IMR-90 (cell line): Measurements from ENCODE around the gene ZNF157. TPM values are rescaled to one million over a fixed set of nuclear protein-coding genes. Genes with fewer than 3 reads are reported as not detected.

Source experiments
- ATAC-seq: fragments of 200-7000 bp; cut with Tn5 transposase; 2 replicates; pipeline ENCODE4 v1.9.1; 2020; ENCODE audit warnings: low read depth, mild to moderate bottlenecking, moderate library complexity
- BruUV-seq: library from RNA; stranded (reverse); fragments of 400-500 nt; replicated peaks from 2 replicates; lab custom pipeline; 2021; lab: Mats Ljungman, UMichigan
- CTCF ChIA-PET: fragments of 300-600 bp; formaldehyde crosslinking; extraction: SDS; loops from one replicate; lab custom pipeline; 2021; ENCODE audit warnings: antibody characterized with exemption; lab: Yijun Ruan, JAX
- POLR2A ChIA-PET: fragments of 300-600 bp; sonication (Branson Sonifier 250); formaldehyde crosslinking; loops from one replicate; lab custom pipeline; 2022; ENCODE audit warnings: antibody characterized with exemption; ENCODE audit not compliant: unreplicated experiment; lab: Charles Lee
- DNase-seq: peaks from one replicate; pipeline ENCODE4 v3.0.0; 2013
- H2AFZ ChIP-seq: replicated peaks from 2 replicates; pipeline ENCODE3; 2013; ENCODE audit warnings: low read length, mild to moderate bottlenecking; ENCODE audit not compliant: poor library complexity
- H2AK5ac ChIP-seq: 2 replicates; pipeline ENCODE4 v1.6.1; 2013; ENCODE audit warnings: low read depth, low read length, inconsistent platforms
- H2AK9ac ChIP-seq: replicated peaks from 2 replicates; pipeline ENCODE3; 2013; ENCODE audit warnings: mild to moderate bottlenecking, low read depth, low read length, moderate library complexity; ENCODE audit not compliant: poor library complexity
- H2BK120ac ChIP-seq: 2 replicates; pipeline ENCODE4 v1.6.1; 2013; ENCODE audit warnings: low read depth, low read length, inconsistent platforms
- H2BK15ac ChIP-seq: 3 replicates; pipeline ENCODE4 v1.6.1; 2013; ENCODE audit warnings: low read depth, low read length, inconsistent platforms
- H2BK20ac ChIP-seq: 2 replicates; pipeline ENCODE4 v1.6.1; 2013; ENCODE audit warnings: low read depth, mild to moderate bottlenecking, inconsistent platforms, low read length, moderate library complexity
- H2BK5ac ChIP-seq: 2 replicates; pipeline ENCODE4 v1.6.1; 2013; ENCODE audit warnings: mild to moderate bottlenecking, low read depth, low read length, inconsistent platforms; ENCODE audit not compliant: poor library complexity, severe bottlenecking
- H3K14ac ChIP-seq: replicated peaks from 2 replicates; pipeline ENCODE4 v1.6.1; 2013; ENCODE audit warnings: low read depth, low read length, inconsistent platforms
- H3K18ac ChIP-seq: 2 replicates; pipeline ENCODE4 v1.6.1; 2013; ENCODE audit warnings: low read depth, low read length, control low read depth
- H3K23ac ChIP-seq: 2 replicates; pipeline ENCODE4 v1.6.1; 2013; ENCODE audit warnings: low read depth, low read length, inconsistent platforms
- H3K27ac ChIP-seq: 2 replicates; pipeline ENCODE4 v1.5.1; 2013; ENCODE audit warnings: mild to moderate bottlenecking, control low read depth, low read length; ENCODE audit not compliant: insufficient read depth
- H3K27me3 ChIP-seq: 2 replicates; pipeline ENCODE4 v1.6.1; 2013; ENCODE audit warnings: low read length; ENCODE audit not compliant: control insufficient read depth, insufficient read depth
- H3K36me3 ChIP-seq: 2 replicates; pipeline ENCODE4 v1.6.1; 2013; ENCODE audit warnings: low read length, mixed read lengths; ENCODE audit not compliant: control insufficient read depth, insufficient read depth
- H3K4ac ChIP-seq: 2 replicates; pipeline ENCODE4 v1.6.1; 2013; ENCODE audit warnings: low read depth, low read length, inconsistent platforms
- H3K4me1 ChIP-seq: 2 replicates; pipeline ENCODE4 v1.6.1; 2013; ENCODE audit warnings: low read length, mixed read lengths; ENCODE audit not compliant: control insufficient read depth, insufficient read depth
- H3K4me2 ChIP-seq: 2 replicates; pipeline ENCODE4 v1.6.1; 2013; ENCODE audit warnings: low read depth, mild to moderate bottlenecking, control low read depth, low read length, moderate library complexity
- H3K4me3 ChIP-seq: 2 replicates; pipeline ENCODE4 v1.5.1; 2013; ENCODE audit warnings: low read depth, mild to moderate bottlenecking, control low read depth, low read length, moderate library complexity; ENCODE audit not compliant: insufficient read depth
- H3K56ac ChIP-seq: 2 replicates; pipeline ENCODE4 v1.6.1; 2013; ENCODE audit warnings: low read length, inconsistent platforms; ENCODE audit not compliant: insufficient read depth; ENCODE audit errors: extremely low read depth
- H3K79me1 ChIP-seq, 2 experiments: 2 replicates each; pipeline ENCODE4 v1.6.1; 2013; ENCODE audit warnings: low read length in 2 of 2, inconsistent platforms in 1 of 2, low read depth in 1 of 2
- H3K9ac ChIP-seq: 2 replicates; pipeline ENCODE4 v1.6.1; 2013; ENCODE audit warnings: low read depth, low read length, control low read depth
- H3K9me1 ChIP-seq: 2 replicates; pipeline ENCODE4 v1.6.1; 2013; ENCODE audit warnings: low read length, inconsistent platforms; ENCODE audit not compliant: insufficient read depth
- H3K9me3 ChIP-seq: 2 replicates; pipeline ENCODE4 v1.6.1; 2013; ENCODE audit warnings: low read length; ENCODE audit not compliant: control insufficient read depth, insufficient read depth
- H4K20me1 ChIP-seq: 2 replicates; pipeline ENCODE4 v1.6.1; 2013; ENCODE audit warnings: low read length, inconsistent platforms; ENCODE audit not compliant: insufficient read depth
- H4K5ac ChIP-seq: 2 replicates; pipeline ENCODE4 v1.6.1; 2013; ENCODE audit warnings: mild to moderate bottlenecking, low read depth, low read length, control low read depth
- H4K8ac ChIP-seq, 2 experiments: 2 replicates each; pipeline ENCODE4 v1.6.1; 2013; ENCODE audit warnings: low read depth in 2 of 2, low read length in 2 of 2, control low read depth in 1 of 2, inconsistent platforms in 1 of 2
- H4K91ac ChIP-seq: 2 replicates; pipeline ENCODE4 v1.6.1; 2013; ENCODE audit warnings: low read depth, low read length, inconsistent platforms; ENCODE audit not compliant: insufficient read depth
- CEBPB ChIP-seq: IDR thresholded peaks from 2 replicates; pipeline ENCODE4 v1.6.1; 2012; ENCODE audit warnings: low read depth, low read length, improper control_type of control experiment
- CHD1 ChIP-seq: IDR thresholded peaks from 2 replicates; pipeline ENCODE4 v1.6.1; 2012; ENCODE audit warnings: low read depth, low read length, improper control_type of control experiment
- MAFK ChIP-seq: IDR thresholded peaks from 2 replicates; pipeline ENCODE4 v1.6.1; 2012; ENCODE audit warnings: low read depth, low read length, improper control_type of control experiment
- MAZ ChIP-seq: IDR thresholded peaks from 2 replicates; pipeline ENCODE4 v1.6.1; 2012; ENCODE audit warnings: low read depth, mild to moderate bottlenecking, low read length, improper control_type of control experiment, moderate library complexity, borderline replicate concordance
- NFE2L2 ChIP-seq: fragments of 150-350 bp; IDR thresholded peaks from 2 replicates; pipeline ENCODE4 v1.6.1; 2016; ENCODE audit warnings: low read depth, mild to moderate bottlenecking, low read length
- POLR2A ChIP-seq: IDR thresholded peaks from 2 replicates; pipeline ENCODE4 v1.6.1; 2012; ENCODE audit warnings: mild to moderate bottlenecking, low read depth, low read length
- RAD21 ChIP-seq: IDR thresholded peaks from 2 replicates; pipeline ENCODE4 v1.6.1; 2012; ENCODE audit warnings: low read length, improper control_type of control experiment
- RCOR1 ChIP-seq: IDR thresholded peaks from 2 replicates; pipeline ENCODE4 v1.6.1; 2012; ENCODE audit warnings: mild to moderate bottlenecking, low read length, improper control_type of control experiment; ENCODE audit not compliant: insufficient replicate concordance
- WGBS, 2 experiments: methylation state at CpG; one replicate each; pipeline versions ENCODE4 v1.1.5 to v1.1.7; 2013; ENCODE audit warnings: missing lambda C conversion rate in 2 of 2; ENCODE audit not compliant: insufficient read length in 1 of 2; ENCODE audit errors: extremely low coverage in 2 of 2; 5-methylcytosine and 5-hydroxymethylcytosine counted together
- dilution Hi-C: fragments of 300-500 bp; cut with HindIII; formaldehyde crosslinking; loops from one replicate; pipeline ENCODE4 v1.14.3; 2018; ENCODE audit warnings: low sequenced_read_pairs; ENCODE audit not compliant: unreplicated experiment
- in situ Hi-C: fragments of 300-500 bp; cut with MboI; formaldehyde crosslinking; loops from 3 replicates; pipeline ENCODE4 v1.14.3; 2019; ENCODE audit warnings: low sequenced_read_pairs, inconsistent platforms, mixed read lengths
- intact Hi-C: fragments of 100-400 bp; cut with micrococcal nuclease; formaldehyde crosslinking; loops from 2 replicates; pipeline ENCODE4 v1.10.0; 2022
- polyA plus RNA-seq, 3 experiments: library from polyadenylated mRNA; depleted of rRNA; stranded (reverse); fragments of >200 nt; gene quantifications; 2 replicates each; pipeline ENCODE4 v1.2.3, GENCODE V29; 2012; ENCODE audit warnings: low replicate concordance in 1 of 3
- total RNA-seq: library from RNA; depleted of rRNA; stranded (reverse); fragments of >200 nt; gene quantifications from 2 replicates; pipeline ENCODE4 v1.2.3, GENCODE V29; 2012
- TF ChIP-seq, protein P1 (sequence below): fragments of 150-350 bp; IDR thresholded peaks from 2 replicates; pipeline ENCODE4 v1.6.1; 2017; ENCODE audit warnings: mild to moderate bottlenecking, antibody characterized with exemption, low read length, low read depth

ZNF157 gene
- total and polyA plus RNA-seq, 2 of the 4 experiments (the other 2 are of a cell fraction), result under 0.01 TPM; not detected in 1

DNA sequence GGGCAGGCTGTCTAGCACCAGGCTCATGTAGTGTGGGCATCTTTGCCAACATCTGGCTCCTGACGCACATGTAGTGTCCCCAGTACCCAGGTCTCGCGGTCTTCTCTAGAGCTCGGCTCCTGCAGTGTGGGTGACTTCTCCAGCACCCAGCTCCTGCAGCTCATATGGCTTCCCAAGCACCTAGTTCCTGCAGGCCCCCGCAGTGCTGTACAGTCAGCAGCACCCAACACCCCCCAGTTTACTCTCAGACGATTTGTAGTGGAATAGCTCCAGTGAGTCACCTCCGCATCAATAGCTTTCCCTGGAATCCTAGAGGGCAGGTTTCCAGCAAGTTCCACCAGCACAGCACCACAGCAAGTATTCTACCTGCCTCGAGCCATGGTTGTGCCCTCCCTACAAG is 81.7 kb downstream of the ZNF157 start:
- POLR2A ChIA-PET, result no interaction called here
- Histone ChIP-seq H2AK5ac (no peak overlapping the region), H4K20me1 (no peaks in the 10 kb centered on the region), H3K23ac (no peak overlapping the region), H4K91ac (no peak overlapping the region), H3K36me3 (peaks cover 18% of the 10 kb centered on the region), H3K14ac (no peak overlapping the region), H3K56ac (no peak overlapping the region), H2BK15ac (no peak overlapping the region), H3K4me1 (no peaks in the 10 kb centered on the region), H2BK120ac (no peak overlapping the region), H3K79me1 (no peaks in the 10 kb centered on the region; a peak in 1 of 4 replicates), H3K9me1 (no peaks in the 10 kb centered on the region), H2AK9ac (no peak overlapping the region), H3K4me3 (no peak overlapping the region), H2BK20ac (no peak overlapping the region), H2AFZ (no peak overlapping the region), H4K5ac (no peak overlapping the region), H3K4me2 (no peak overlapping the region), H3K27me3 (no peaks in the 10 kb centered on the region), H3K18ac (no peak overlapping the region), H3K9ac (no peak overlapping the region), H3K4ac (no peak overlapping the region), H2BK5ac (no peak overlapping the region), H3K9me3 (peaks cover 38% of the 10 kb centered on the region), H4K8ac (no peak overlapping the region), H3K27ac (no peak overlapping the region)
- intact Hi-C loops, result no loop called here
- 71% methylated on average over 1 of the region's 8 CpGs; no CpG with 5 or more reads in 1 of the 2 experiments for WGBS, 2 experiments
- dilution Hi-C loops, result no loop called here
- DNase-seq (no peak), ATAC-seq (no peak)
- in situ Hi-C loops, result no loop called here
- TF ChIP-seq MAFK (no peak), RAD21 (no peak), NFE2L2 (no peak), CHD1 (no peak), MAZ (no peak), POLR2A (no peak), RCOR1 (no peak), CEBPB (no peak)
- TF ChIP-seq, protein P1, sequence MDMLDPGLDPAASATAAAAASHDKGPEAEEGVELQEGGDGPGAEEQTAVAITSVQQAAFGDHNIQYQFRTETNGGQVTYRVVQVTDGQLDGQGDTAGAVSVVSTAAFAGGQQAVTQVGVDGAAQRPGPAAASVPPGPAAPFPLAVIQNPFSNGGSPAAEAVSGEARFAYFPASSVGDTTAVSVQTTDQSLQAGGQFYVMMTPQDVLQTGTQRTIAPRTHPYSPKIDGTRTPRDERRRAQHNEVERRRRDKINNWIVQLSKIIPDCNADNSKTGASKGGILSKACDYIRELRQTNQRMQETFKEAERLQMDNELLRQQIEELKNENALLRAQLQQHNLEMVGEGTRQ, result no peak
- no TSS peak for BruUV-seq
- CTCF ChIA-PET, result no interaction called here
